Suppressor macrophage (primary cell): ENCODE data around the gene CEP97.
"Not testable (repeated sequence)": the region's sequence is repeated elsewhere in the genome, so short reads cannot be mapped to it uniquely, and the experiment has no call there.

Source experiments
- DNase-seq, 4 experiments: peaks; one replicate each; pipeline ENCODE4 v3.0.0-alpha.2; 2020 to 2022

The CEP97 gene

DNA sequence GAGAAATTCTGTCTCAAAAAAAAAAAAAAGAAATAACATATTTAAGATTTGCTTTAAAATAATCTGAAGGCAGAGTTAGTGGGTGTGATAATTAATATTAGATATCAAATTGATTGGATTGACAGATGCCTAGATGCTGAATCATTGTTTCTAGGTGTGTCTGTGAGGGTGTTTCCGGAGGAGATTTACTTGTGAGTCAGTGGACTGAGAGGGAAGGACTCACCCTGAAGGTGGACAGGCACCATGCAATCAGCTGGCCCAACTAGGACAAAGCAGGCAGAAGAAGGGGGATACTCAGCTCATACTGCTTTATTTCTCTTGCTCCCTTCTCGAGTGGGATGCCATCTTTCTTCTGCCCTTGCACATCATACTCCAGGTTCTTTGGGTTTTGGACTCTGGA lies 21.2 kb upstream of the CEP97 start:
- no peak for DNase-seq

- not testable (repeated sequence) for DNase-seq
These were observed 19.8 kb upstream of the CEP97 start for GRCh38 chr3:101704639-101705038.

DNA sequence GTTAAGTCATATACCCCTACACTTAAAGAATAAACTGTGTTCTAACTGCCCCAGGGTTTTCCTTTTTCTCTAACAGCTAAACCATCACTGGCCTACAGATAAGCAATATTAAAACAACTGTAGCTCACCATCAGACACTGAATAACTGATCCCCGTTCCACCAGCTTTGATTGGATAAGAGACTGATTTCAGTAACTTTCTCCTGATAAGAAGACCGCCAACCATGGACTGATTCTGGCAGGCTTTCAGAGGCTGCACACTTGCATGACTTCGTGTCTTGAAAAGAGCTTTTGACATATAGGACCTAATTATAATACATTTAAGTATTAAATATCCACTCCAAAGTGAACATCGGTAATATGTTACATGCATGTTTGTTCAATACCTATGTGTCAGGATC lies 15.3 kb upstream of the CEP97 start:
- no peak for DNase-seq

- DNase-seq, result no peak
These were observed 6.0 kb upstream of the CEP97 start for GRCh38 chr3:101718455-101718854.

DNA sequence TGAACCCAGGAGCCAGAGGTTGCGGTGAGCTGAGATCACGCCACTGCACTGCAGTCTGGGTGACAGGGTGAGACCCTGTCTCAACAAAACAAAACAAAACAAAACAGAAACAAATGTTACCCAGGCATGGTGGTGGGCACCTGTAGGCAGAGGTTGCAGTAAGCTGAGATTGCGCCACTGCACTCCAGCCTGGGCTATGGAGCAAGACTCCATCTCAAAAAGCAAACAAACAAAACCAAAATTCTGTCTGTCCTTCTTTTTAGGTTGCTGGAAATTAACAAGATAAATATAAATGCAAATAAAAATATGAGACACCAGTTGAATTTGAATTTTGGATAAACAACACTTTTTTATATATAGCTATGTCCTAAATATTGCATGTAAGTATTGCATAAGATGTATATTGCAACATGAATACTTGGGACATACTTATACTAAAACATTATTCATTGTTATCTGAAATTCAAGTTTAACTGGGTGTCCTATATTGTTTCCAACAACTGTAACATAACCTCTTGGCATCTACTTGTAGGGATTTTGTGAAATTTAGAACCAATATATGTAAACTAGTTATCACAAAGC lies 4.7 kb upstream of the CEP97 start:
- peak in 3 of 4 experiments; percentile 25 to 59 (median 54) for DNase-seq

- DNase-seq, result no peak
These were observed 3.3 kb upstream of the CEP97 start for GRCh38 chr3:101720851-101721840.

GRCh38 chr3:101722394-101723173 lies 1.8 kb upstream of the CEP97 start:
- DNase-seq, result peak in 3 of 4 experiments; percentile 4 to 33 (median 29)

DNA sequence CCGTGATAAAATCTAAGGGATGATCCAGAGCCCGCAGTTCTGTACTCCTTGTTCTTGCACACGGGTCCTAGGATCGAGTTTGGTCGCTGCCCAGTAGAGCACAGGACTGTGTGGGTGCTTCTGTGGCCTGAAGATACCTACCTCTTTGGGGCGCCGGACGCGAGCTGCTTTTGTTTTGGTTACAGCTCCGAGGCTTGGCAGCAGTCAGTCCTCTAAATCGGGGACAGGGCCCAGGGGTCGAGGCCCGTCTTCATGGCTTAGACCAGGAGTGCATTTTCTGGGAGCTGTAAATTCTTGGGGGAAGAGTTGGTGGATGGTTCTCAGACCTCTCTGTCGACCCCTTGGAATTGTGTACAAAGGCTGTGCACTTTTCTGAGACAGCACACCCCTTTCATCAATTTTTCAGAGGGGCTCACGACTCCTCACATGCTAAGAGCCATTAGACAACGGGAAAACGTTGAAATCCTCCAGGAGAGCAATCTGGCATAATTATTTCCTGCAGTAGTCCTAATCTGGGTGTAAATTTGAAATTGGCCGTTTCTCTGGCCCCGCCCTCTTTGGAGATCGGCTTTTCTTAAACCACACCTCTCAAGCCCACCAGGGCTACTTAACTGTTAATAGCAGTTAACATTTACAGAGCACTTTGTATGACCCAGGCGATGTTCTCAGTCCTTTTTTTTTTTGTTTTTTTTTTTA lies 928 bp downstream of the CEP97 start:
- peak in 3 of 4 experiments; percentile 9 to 41 (median 33) for DNase-seq

DNA sequence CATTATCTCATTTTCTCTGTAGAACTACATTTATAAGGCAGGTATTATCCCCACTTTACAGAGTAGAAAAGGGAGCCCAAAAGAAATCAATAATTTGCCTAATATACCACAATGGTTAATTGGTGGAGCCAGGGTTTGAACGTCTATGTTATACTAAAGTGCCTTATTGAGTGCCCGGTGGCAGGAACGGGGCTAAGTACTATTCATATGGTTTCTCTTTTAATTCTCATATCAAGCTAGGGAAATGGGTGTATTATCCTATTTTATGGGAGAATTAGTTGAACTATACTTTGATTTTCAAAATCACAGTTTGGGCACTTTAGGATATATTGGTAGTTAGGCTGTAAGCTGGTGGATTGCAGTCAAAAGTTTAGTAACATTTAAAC lies 1.5 kb downstream of the CEP97 start:
- DNase-seq, result no peak

DNA sequence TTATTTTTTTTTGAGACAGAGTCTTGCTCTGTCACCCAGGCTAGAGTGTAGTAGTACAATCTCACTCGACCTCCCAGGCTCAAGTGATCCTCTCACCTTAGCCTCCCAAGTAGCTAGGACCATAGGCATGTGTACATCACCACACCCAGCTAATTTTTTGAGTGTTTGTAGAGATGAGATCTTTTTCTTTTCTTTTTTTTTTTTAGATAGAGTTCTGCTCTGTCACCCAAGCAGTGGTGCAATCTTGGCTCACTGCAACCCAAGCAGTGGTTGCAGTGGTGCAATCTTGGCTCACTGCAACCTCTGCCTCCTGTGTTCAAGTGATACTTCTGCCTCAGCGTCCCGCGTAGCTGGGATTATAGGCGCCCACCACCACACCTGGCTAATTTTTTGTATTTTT lies 5.2 kb downstream of the CEP97 start:
- no peak for DNase-seq

DNA sequence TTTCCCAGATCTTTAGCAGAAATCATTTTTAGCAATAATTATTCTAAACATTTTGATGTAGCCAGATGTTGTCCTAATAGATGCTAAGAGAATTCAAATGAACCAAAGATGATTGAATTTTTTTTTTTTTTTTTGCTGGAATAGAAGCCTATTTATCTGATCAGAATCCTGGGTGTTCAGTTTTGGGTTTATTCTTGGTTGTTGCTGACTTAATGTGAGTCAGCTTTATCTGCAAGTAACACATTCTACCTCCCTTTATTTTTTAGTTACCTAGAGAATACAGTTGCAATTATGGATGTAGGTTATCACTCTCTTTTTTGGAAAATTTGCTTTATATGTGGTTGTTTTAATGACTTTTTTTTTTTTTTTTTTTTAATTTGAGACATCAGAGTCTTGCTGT lies 6.4 kb downstream of the CEP97 start:
- DNase-seq, result no peak

DNA sequence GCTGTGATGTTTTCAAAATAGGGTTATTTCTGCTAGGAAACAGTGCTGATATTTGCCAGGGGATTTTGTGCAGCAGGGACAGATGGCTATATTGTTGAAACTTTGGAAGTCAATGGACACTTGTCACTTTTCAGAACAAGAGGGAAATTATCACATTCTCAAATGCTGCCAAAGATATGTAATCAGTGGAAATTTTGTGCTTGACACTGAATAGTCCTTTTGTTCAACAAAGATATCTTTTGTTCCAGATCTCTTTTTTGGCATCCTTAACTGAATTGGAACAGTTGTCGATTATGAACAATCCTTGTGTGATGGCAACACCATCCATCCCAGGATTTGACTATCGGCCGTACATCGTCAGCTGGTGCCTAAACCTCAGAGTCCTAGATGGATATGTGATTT lies 7.8 kb downstream of the CEP97 start:
- DNase-seq, result no peak

GRCh38 chr3:101735833-101736232 lies 11.4 kb downstream of the CEP97 start:
- DNase-seq, result no peak

- not testable (repeated sequence) for DNase-seq
These were observed 17.5 kb downstream of the CEP97 start for GRCh38 chr3:101741914-101742313.

DNA sequence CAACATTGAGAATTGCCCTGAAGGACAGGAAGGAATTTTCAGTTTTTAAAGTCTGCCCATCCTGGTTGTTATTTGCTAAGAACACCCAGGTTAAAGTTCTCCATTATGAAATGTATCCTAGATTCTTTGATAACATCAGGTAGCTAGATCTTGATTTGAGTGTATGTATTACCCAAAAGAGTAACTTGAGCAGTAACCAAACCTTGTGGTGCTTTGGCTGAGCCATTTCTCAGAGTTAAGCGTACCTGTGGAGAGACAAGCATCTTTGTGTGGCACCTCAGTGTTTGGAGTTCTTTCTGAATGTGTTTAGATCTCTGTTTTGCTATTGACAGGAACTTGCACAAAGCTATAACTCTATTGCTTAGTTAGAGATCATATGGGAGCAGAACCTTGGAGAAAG lies 20.4 kb downstream of the CEP97 start:
- DNase-seq, result no peak

DNA sequence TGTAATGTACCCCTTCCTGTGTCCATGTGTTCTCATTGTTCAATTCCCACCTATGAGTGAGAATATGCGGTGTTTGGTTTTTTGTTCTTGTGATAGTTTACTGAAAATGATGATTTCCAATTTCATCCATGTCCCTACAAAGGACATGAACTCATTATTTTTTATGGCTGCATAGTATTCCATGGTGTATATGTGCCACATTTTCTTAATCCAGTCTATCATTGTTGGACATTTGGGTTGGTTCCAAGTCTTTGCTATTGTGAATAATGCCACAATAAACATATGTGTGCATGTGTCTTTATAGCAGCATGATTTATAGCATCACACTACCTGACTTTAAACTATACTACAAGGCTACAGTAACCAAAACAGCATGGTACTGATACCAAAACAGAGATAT lies 21.5 kb downstream of the CEP97 start:
- DNase-seq, result not testable (repeated sequence)

GRCh38 chr3:101753386-101754113 lies 29.1 kb downstream of the CEP97 start:
- DNase-seq, result not testable (repeated sequence)

GRCh38 chr3:101758224-101758623 lies 33.8 kb downstream of the CEP97 start:
- no peak for DNase-seq

GRCh38 chr3:101762041-101762646 lies 37.7 kb downstream of the CEP97 start:
- no peak for DNase-seq

DNA sequence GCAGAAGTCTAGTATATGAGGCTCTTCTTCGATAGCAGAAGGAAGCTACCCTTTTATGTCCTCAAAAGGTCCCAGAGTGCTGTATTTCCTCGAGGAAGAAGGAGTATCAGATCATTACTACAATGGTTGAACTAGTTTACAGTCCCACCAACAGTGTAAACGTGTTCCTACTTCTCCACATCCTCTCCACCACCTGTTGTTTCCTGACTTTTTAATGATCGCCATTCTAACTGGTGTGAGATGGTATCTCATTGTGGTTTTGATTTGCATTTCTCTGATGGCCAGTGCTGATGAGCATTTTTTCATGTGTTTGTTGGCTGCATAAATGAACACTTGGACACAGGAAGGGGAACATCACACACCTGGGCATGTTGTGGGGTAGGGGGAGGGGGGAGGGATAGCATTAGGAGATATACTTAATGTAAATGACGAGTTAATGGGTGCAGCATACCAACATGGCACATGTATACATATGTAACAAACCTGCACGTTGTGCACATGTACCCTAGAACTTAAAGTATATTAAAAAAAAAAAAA lies 53.4 kb downstream of the CEP97 start:
- not testable (repeated sequence) for DNase-seq
